ENCODE results near the gene DTX4. TPM values are rescaled to one million over a fixed set of nuclear protein-coding genes. Genes with fewer than 3 reads are reported as not detected.

DTX4 gene
- total and polyA plus RNA-seq, 4 experiments from 2014 or later: 0.09 to 3.4 (median 1.8) TPM

DNA sequence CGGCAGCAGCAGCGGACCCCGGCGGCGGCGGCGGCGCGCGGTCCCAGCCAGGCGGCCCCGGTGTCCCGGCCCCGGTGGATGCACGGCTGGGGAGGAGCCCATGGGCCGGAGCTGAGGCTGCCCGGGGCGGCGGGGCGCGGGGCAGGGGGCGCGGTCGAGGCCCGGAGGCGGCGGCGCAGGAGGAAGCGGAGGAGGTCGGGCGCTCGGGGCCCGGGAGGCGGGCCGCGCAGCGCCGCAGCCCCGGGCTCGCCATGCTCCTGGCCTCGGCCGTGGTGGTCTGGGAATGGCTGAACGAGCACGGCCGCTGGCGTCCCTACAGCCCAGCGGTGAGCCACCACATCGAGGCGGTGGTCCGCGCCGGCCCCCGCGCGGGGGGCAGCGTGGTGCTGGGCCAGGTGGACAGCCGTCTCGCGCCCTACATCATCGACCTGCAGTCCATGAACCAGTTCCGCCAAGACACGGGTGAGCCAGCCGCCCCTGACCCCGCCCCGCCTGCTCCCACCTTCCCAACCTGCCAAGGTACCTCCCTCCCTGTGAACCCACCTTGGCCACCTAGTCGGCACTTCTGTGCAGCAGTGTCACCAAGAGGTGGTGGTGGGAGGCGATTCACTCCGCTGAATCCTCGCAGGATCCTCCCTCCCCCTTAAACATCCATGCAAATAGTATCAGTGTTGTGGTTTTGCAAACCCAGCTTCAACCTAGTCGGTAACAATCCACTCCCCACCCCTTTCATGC is 580 bp downstream of the DTX4 start:
- H3K9me3 Mint-ChIP-seq: no peaks in the 10 kb centered on the region
- intact Hi-C loops (cut with micrococcal nuclease): loop anchor here (1.0 to 10.0 kb wide), 2 partner anchors 382 to 508 kb away; no protein-coding TSS in a partner anchor
- peaks cover 0 to 2% of the 10 kb centered on the region in 2 donors for H3K36me3 Mint-ChIP-seq
- peak in 3 of 5 donors; percentile 21 to 59 (median 27) for DNase-seq
- H3K27ac Mint-ChIP-seq: peak overlapping the region; percentile 13 to 86 (median 71)
- no peaks in the 10 kb centered on the region for H3K36me3 ChIP-seq (ENCODE audit: insufficient read depth, low read length)
- no peaks in the 10 kb centered on the region for H3K9me3 ChIP-seq (ENCODE audit: control insufficient read depth in 1 of 2, low read length in 2 of 2)
- H3K4me3 Mint-ChIP-seq: peak overlapping the region; percentile 86 to 98 (median 90)
- H3K4me3 ChIP-seq (ENCODE audit: low read length in 2 of 2): peak overlapping the region; percentile 2 to 82
- no peak overlapping the region for H3K27ac ChIP-seq (ENCODE audit: low read depth, low read length)
- CTCF ChIA-PET (ENCODE audit: partially characterized antibody): interaction anchor here (0.6 to 8.3 kb wide), 33 partner anchors 11 to 582 kb away, joined by 3 to 205 read pairs (median 6); partner anchors contain the start of genes FAM111A, FAM111B, MPEG1 and PATL1
- POLR2A ChIA-PET (ENCODE audit: partially characterized antibody): interaction anchor here (0.9 to 2.1 kb wide), 8 partner anchors 8 to 444 kb away, joined by 3 to 11 read pairs (median 4); partner anchors contain the start of gene OSBP
- no peaks in the 10 kb centered on the region for H3K27me3 ChIP-seq (ENCODE audit: insufficient read depth, low read length)
- H3K27me3 Mint-ChIP-seq: peaks cover 0 to 3% of the 10 kb centered on the region in 2 donors
- peaks cover 11% of the 10 kb centered on the region for H3K4me1 ChIP-seq (ENCODE audit: insufficient read depth, low read length)
- peaks cover 7 to 28% (median 9%) of the 10 kb centered on the region in 4 donors for H3K4me1 Mint-ChIP-seq

- POLR2A ChIA-PET (ENCODE audit: partially characterized antibody): interaction anchor here (0.9 to 2.1 kb wide), 2 partner anchors 9 to 13 kb away, joined by 4 to 11 read pairs; no protein-coding TSS in a partner anchor
- Histone ChIP-seq H3K4me3 (ENCODE audit: low read length in 2 of 2) (peak overlapping the region; percentile 2 to 54), H3K9me3 (ENCODE audit: control insufficient read depth in 1 of 2, low read length in 2 of 2) (no peaks in the 10 kb centered on the region), H3K36me3 (ENCODE audit: insufficient read depth, low read length) (no peaks in the 10 kb centered on the region), H3K27me3 (ENCODE audit: insufficient read depth, low read length) (no peaks in the 10 kb centered on the region), H3K4me1 (ENCODE audit: insufficient read depth, low read length) (peaks cover 11% of the 10 kb centered on the region), H3K27ac (ENCODE audit: low read depth, low read length) (no peak overlapping the region)
- CTCF ChIA-PET (ENCODE audit: partially characterized antibody): interaction anchor here (1.2 to 8.3 kb wide), 7 partner anchors 11 to 257 kb away, joined by 3 to 205 read pairs (median 13); no protein-coding TSS in a partner anchor
- Mint-ChIP-seq H3K36me3 (peaks cover 0 to 2% of the 10 kb centered on the region in 2 donors), H3K27ac (peak overlapping the region; percentile 5 to 86 (median 71)), H3K9me3 (no peaks in the 10 kb centered on the region), H3K4me3 (peak overlapping the region; percentile 86 to 98 (median 90)), H3K27me3 (peaks cover 0 to 3% of the 10 kb centered on the region in 2 donors), H3K4me1 (peaks cover 7 to 28% (median 9%) of the 10 kb centered on the region in 4 donors)
- DNase-seq: peak in 2 of 5 donors; percentile 13 to 20
- intact Hi-C loops (cut with micrococcal nuclease): loop anchor here (10.0 kb wide), 1 partner anchor 381 kb away; no protein-coding TSS in a partner anchor
Observed at GRCh38 chr11:59173080-59173963, 1.4 kb downstream of the DTX4 start.

DNA sequence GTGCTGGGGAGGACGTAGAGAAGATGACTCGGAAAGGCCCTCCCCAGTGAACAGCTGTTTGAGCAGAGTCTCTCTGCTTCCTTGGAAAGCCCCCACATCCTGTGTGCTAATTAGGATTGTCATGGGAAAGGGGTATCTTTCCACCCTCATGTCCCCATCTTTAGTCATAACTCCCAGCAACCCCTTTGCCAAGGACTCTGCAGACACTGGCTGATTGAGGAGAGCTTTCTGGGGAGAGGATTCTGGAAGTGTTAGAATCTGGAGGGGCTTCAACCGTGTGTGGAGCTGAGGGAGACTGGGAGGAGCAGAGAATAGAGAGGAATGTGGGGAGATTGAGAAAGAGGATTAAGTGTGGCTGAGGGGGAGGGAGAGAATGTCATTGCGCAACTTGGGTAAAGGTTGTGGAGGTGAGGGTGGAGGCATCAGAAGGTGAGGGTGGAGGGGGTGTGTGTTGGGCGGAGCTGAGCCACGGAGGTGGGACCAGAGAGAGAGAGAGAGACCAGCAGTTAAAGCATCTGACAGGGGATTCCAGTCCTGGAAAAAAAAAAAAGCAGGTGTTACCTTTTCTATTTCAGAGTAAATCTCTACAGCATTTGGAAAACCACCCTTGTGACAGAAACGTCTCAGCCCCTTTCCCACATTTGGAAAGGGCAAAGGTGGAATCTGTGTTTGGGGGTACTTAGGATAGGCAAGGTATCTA is 2.2 kb downstream of the DTX4 start:
- H3K4me1 ChIP-seq (ENCODE audit: insufficient read depth, low read length): peaks cover 11% of the 10 kb centered on the region
- intact Hi-C loops (cut with micrococcal nuclease): loop anchor here (10.0 kb wide), 1 partner anchor 381 kb away; no protein-coding TSS in a partner anchor
- Mint-ChIP-seq H3K27ac (peak overlapping the region in 3 of 7 donors; percentile 5 to 47 (median 7)), H3K4me1 (peaks cover 7 to 28% (median 9%) of the 10 kb centered on the region in 4 donors), H3K4me3 (peak overlapping the region in 5 of 8 donors; percentile 9 to 61 (median 29)), H3K27me3 (peaks cover 0 to 3% of the 10 kb centered on the region in 2 donors), H3K9me3 (peaks cover 0 to 2% (median 0%) of the 10 kb centered on the region in 8 donors), H3K36me3 (peaks cover 0 to 2% of the 10 kb centered on the region in 2 donors)
- no peak overlapping the region for H3K27ac ChIP-seq (ENCODE audit: low read depth, low read length)
- no peaks in the 10 kb centered on the region for H3K27me3 ChIP-seq (ENCODE audit: insufficient read depth, low read length)
- H3K4me3 ChIP-seq (ENCODE audit: low read length in 2 of 2): no peak overlapping the region
- ChIA-PET CTCF (ENCODE audit: partially characterized antibody) (interaction anchor here (0.8 to 8.3 kb wide), 8 partner anchors 11 to 257 kb away, joined by 3 to 205 read pairs (median 4); no protein-coding TSS in a partner anchor), POLR2A (ENCODE audit: partially characterized antibody) (interaction anchor here (0.8 kb wide), 1 partner anchor 16 kb away, joined by 3 read pairs; no protein-coding TSS in a partner anchor)
- H3K9me3 ChIP-seq (ENCODE audit: control insufficient read depth in 1 of 2, low read length in 2 of 2): no peaks in the 10 kb centered on the region
- no peaks in the 10 kb centered on the region for H3K36me3 ChIP-seq (ENCODE audit: insufficient read depth, low read length)
- DNase-seq: no peak

DNA sequence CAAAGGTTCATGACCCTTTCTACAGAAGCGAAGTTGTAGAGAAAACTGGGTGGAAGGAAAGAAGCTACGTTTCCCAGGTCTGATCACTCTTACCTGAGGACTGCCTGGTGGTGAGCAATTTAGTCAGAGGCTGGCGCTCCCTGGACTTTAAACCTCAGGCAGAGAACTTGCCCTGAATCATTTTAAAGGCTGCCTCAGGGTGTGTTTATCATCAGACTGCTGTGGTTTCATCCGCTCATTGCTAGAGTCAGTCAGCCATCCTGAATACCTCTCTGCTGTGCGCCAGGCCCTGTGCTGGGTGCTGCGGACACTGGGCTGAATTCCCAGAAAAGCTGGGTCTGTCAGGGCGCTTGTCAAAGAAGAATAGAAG is 2.7 kb downstream of the DTX4 start:
- Mint-ChIP-seq H3K4me3 (peak overlapping the region in 2 of 8 donors; percentile 1 to 39), H3K9me3 (peaks cover 0 to 6% (median under 1%) of the 10 kb centered on the region in 8 donors), H3K27ac (no peak overlapping the region), H3K36me3 (peaks cover 0 to 2% of the 10 kb centered on the region in 2 donors), H3K27me3 (peaks cover 0 to 3% of the 10 kb centered on the region in 2 donors), H3K4me1 (peaks cover 7 to 28% (median 9%) of the 10 kb centered on the region in 4 donors)
- Histone ChIP-seq H3K4me3 (ENCODE audit: low read length in 2 of 2) (no peak overlapping the region), H3K4me1 (ENCODE audit: insufficient read depth, low read length) (peaks cover 11% of the 10 kb centered on the region), H3K36me3 (ENCODE audit: insufficient read depth, low read length) (no peaks in the 10 kb centered on the region), H3K27ac (ENCODE audit: low read depth, low read length) (no peak overlapping the region), H3K9me3 (ENCODE audit: control insufficient read depth in 1 of 2, low read length in 2 of 2) (no peaks in the 10 kb centered on the region), H3K27me3 (ENCODE audit: insufficient read depth, low read length) (no peaks in the 10 kb centered on the region)
- intact Hi-C loops (cut with micrococcal nuclease): loop anchor here (10.0 kb wide), 1 partner anchor 380 kb away; no protein-coding TSS in a partner anchor
- ChIA-PET CTCF (ENCODE audit: partially characterized antibody) (interaction anchor here (0.8 to 8.3 kb wide), 9 partner anchors 10 to 256 kb away, joined by 3 to 205 read pairs (median 3); no protein-coding TSS in a partner anchor), POLR2A (ENCODE audit: partially characterized antibody) (interaction anchor here (0.8 kb wide), 1 partner anchor 15 kb away, joined by 3 read pairs; no protein-coding TSS in a partner anchor)
- DNase-seq: no peak

GRCh38 chr11:59175091-59175501 is 3.2 kb downstream of the DTX4 start:
- ChIA-PET POLR2A (ENCODE audit: partially characterized antibody) (interaction anchor here (0.8 kb wide), 1 partner anchor 15 kb away, joined by 3 read pairs; no protein-coding TSS in a partner anchor), CTCF (ENCODE audit: partially characterized antibody) (interaction anchor here (0.8 to 8.3 kb wide), 8 partner anchors 10 to 111 kb away, joined by 3 to 205 read pairs (median 3); no protein-coding TSS in a partner anchor)
- Mint-ChIP-seq H3K27ac (no peak overlapping the region), H3K4me1 (peaks cover 7 to 28% (median 9%) of the 10 kb centered on the region in 4 donors), H3K27me3 (peaks cover 0 to 3% of the 10 kb centered on the region in 2 donors), H3K9me3 (peaks cover 0 to 7% (median under 1%) of the 10 kb centered on the region in 8 donors), H3K4me3 (peak overlapping the region in 4 of 8 donors; percentile 1 to 39 (median 38)), H3K36me3 (peaks cover 0 to 2% of the 10 kb centered on the region in 2 donors)
- no peak overlapping the region for H3K4me3 ChIP-seq (ENCODE audit: low read length in 2 of 2)
- no peaks in the 10 kb centered on the region for H3K36me3 ChIP-seq (ENCODE audit: insufficient read depth, low read length)
- DNase-seq: no peak
- no peak overlapping the region for H3K27ac ChIP-seq (ENCODE audit: low read depth, low read length)
- intact Hi-C loops (cut with micrococcal nuclease): loop anchor here (10.0 kb wide), 1 partner anchor 380 kb away; no protein-coding TSS in a partner anchor
- H3K9me3 ChIP-seq (ENCODE audit: control insufficient read depth in 1 of 2, low read length in 2 of 2): no peaks in the 10 kb centered on the region
- H3K4me1 ChIP-seq (ENCODE audit: insufficient read depth, low read length): peaks cover 11% of the 10 kb centered on the region
- no peaks in the 10 kb centered on the region for H3K27me3 ChIP-seq (ENCODE audit: insufficient read depth, low read length)

- CTCF ChIA-PET (ENCODE audit: partially characterized antibody): interaction anchor here (8.3 kb wide), 1 partner anchor 8 kb away, joined by 205 read pairs; no protein-coding TSS in a partner anchor
- POLR2A ChIA-PET (ENCODE audit: partially characterized antibody): no interaction called here
- intact Hi-C loops (cut with micrococcal nuclease): loop anchor here (10.0 kb wide), 1 partner anchor 378 kb away; no protein-coding TSS in a partner anchor
- H3K4me3 ChIP-seq (ENCODE audit: low read length in 2 of 2): no peak overlapping the region
- Mint-ChIP-seq H3K27ac (no peak overlapping the region), H3K4me3 (no peak overlapping the region), H3K9me3 (peaks cover 0 to 7% (median under 1%) of the 10 kb centered on the region in 8 donors), H3K4me1 (peaks cover 7 to 28% (median 9%) of the 10 kb centered on the region in 4 donors), H3K36me3 (peaks cover 0 to 2% of the 10 kb centered on the region in 2 donors), H3K27me3 (peaks cover 0 to 3% of the 10 kb centered on the region in 2 donors)
- no peaks in the 10 kb centered on the region for H3K9me3 ChIP-seq (ENCODE audit: control insufficient read depth in 1 of 2, low read length in 2 of 2)
- peaks cover 11% of the 10 kb centered on the region for H3K4me1 ChIP-seq (ENCODE audit: insufficient read depth, low read length)
- H3K27me3 ChIP-seq (ENCODE audit: insufficient read depth, low read length): no peaks in the 10 kb centered on the region
- DNase-seq: no peak
- no peaks in the 10 kb centered on the region for H3K36me3 ChIP-seq (ENCODE audit: insufficient read depth, low read length)
- H3K27ac ChIP-seq (ENCODE audit: low read depth, low read length): no peak overlapping the region
Observed at GRCh38 chr11:59176330-59176729, 4.4 kb downstream of the DTX4 start.

Measured in CD4-positive, alpha-beta memory T cell (primary cell).